ENCODE data around the gene GPR171. TPM values are rescaled to one million over a fixed set of nuclear protein-coding genes. Genes with fewer than 3 reads are reported as not detected.
"Not testable (repeated sequence)": the region's sequence is repeated elsewhere in the genome, so short reads cannot be mapped to it uniquely, and the experiment has no call there.

GPR171 gene
- total RNA-seq, 1 donor from 2014 or later = not detected

DNA sequence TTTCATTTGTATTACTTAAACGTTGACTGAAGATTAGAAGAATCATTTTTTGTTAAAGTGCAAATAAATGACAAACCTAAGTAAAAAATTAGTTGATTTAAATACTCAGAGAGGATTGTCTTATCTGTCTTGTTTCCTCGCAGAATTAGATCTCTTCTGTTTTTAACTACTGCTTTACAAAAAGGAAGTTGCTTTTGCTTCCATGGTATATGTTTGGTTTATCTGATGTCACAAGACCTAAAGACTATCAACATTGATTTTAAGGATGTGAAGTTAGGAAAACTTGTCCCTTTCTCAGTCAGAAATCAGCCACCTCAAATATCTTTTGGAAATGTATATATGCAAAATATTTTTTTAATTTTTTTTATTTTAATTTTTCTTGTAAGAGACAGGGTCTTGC is 28.7 kb downstream of the GPR171 start:
- DNase-seq = no peak

DNA sequence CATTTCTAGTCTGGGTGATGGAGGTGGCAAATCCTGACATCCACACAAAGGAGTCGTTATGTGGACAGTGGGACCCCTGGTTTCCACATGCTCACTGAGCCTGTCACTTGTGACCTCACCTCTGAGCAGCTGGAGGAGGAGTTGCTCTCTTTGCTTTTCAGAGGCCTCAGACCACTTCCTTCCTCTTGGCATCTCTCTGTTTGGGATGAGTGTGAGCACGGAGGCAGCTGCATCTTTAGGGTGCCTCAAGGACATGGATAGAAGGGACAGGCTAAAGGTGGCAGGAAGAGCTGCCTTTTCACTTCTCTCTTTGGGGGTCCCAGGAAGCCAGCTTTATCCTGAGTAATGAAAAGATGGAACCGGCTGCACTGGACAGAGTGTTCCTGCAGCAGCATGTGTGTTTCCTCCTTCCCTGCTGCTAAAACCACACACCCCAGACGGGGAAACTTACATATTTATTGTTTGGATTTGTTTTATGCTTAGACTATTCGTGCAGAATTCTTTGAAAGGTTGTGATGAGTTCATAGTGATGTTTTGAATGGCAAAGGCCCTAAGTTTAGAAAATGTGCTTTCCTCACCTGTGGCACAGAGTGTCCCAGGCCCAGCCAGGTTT is 31.8 kb downstream of the GPR171 start:
- DNase-seq = no peak

DNA sequence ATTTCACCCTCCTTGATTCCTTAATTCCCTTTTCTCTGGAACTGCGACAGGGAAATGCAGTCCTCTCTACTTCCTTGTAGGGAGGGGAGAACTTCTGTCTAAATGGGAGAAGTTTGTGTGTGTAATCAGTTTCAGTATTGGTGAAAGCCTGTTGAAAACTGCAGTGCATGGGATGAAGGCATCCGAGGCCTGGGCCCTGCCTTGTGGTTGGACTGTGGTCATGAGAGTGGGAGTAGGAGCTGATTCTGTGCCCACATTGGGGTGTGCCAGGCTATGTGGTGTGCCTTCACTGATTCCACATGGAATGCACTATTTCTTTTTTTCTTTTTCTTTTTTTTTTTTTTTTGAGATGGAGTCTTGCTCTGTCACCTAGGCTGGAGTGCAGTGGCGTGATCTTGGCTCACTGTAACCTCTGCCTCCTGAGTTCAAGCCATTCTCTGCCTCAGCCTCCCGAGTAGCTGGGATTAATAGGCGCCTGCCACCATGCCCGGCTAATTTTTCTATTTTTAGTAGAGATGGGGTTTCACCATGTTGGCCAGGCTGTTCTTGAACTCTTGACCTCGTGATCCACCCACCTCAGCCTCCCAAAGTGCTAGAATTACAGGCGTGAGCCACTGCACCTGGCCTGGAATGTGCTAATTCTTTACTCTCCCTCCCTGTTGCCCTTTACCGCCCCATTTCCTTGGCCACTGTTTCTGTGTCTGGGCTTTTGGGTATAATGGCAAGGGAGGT is 32.9 kb downstream of the GPR171 start:
- DNase-seq = not testable (repeated sequence)

DNA sequence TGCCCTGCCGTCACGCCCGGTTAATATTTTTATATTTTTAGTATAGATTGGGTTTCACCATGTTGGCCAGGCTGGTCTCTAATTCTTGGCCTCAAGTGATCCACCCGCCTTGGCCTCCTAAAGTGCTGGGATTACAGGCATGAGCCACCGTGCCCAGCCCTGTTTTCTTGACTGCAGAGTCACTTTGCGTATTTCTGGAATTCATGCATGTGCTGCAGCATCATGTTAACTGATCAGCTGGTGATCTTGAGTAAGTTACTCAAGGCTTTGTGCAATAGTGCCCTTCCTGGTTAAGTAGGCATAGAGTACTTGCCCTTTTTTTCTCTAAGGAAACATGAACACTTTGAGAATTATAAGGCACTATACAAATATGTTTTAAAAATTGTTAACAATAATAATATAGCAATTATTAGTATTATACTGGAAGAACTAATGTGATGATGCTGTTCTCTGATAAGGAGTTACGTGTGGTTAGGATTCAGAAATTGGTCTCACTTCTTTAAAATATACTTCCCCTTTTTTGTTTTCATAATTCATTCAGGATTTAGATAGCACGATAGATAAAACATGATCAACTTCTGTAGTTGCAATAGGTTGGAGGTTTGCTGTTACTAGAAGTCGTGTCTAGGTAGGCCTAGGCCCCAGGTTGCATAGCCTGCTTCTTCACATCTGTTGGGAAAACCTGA is 33.6 kb downstream of the GPR171 start:
- DNase-seq = no peak

DNA sequence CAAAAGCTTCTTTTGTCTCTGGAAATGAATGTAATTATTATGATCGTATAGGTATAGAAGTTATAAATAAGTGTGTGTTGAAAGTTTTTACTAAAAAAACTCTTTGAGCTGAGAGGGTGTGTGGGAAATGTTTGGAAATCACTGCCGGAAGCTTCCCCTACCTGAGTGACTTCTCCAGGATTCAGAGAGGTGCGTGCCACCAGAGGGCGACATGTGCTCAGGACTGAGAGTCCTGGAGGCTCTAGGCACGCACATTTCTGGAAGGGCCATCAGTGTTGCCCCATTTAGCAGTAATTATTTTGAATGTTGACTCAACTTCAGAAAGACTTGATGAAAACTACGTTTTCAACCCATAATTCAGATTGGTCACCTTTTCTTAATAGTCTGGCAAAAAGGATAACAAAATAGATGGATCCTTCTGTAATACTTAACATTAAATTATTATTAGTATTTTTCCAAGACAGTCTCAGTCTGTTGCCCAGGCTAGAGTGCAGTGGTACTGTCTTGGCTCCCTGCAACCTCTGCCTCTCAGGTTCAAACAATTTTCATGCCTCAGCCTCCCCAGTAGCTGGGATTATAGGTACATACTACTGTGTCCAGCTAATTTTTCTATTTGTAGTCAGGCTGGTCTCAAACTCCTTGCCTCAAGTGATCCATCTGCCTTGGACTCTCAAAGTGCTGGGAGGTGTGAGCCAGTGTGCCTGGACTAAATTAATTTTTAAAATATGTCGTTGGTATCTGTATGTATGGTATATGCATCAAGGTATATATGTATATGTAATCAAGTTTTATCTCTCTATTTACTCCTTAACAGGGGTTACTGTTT is 34.5 kb downstream of the GPR171 start:
- no peak for DNase-seq

DNA sequence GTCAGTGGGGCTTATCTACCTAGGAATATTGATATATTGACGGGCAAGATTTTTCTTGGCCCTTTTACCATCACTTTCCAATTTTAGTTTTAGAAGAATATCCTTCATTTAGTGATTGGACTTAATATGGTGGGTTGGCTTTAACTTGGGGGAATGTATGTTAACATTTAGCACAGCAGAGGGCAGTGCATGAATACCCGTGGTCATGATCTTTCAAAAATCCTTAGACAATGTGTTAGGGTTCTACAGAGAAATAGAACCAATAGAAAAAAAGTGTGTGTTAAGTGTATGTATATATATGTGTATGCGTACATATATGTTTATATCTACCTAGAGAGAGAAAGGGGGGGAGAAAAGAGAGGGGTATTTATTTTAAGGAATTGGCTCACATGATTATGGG is 36.9 kb downstream of the GPR171 start:
- no peak for DNase-seq

DNA sequence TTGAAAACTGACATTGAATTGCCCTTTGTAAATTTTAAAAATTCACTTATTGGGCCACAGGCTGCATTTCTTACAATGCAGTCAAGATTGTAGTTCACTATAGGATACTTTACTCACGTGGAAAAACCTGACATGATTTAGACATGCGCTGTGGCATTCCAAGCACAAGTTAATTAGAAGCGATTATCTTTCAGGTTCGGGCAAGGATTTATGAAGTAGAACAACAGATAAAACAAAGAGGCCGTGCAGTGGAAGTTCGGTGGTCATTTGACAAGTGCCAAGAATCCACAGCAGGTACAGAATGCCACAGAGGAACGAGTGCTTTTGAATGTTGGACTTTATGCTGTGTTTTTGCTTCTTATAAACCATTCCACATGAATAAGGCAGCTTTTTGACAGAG is 37.8 kb downstream of the GPR171 start:
- no peak for DNase-seq

DNA sequence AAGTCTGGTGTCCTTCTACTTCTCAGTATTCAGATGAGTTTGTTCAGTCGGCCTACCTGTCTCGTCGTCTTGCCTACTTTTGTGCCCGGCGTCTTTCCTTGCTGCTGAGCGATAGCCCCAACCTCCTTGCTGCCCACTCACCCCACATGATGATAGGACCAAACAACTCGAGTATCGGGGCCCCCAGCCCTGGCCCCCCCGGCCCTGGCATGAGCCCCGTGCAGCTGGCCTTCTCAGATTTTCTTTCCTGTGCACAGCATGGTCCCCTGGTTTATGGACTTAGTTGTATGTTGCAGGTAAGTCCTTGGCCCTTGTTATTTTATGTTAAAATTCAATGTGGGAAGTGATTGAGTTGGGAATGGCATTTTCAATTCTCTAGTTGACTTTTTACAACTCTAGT is 43.2 kb downstream of the GPR171 start:
- no peak for DNase-seq

DNA sequence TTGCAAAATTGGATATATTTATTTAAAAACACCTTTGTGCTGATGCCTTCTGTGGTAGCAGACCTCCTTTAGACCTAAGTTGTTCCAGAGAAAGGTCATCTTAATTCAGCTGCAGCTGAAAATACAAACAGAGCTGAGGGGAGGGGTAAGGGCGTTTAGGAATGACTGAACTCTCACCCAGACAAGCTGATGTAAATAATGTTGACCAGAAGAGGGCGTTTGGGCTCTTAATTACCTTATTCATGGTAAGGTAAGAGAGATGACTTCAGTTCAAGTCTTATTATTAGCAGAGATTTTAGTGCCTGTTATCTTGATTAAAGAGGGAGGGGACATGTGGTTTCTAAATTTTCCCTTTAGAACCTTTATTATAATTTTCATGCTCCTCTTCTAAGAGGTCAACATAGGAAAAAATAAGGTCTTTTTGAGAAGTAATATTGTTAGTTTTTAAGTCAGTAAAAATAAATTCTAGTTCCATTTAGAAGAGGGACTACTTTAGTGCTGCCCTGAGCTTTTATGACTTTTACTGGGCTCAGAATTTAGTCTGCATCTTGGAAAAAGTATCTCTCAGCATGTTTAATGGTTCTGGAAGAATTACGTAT is 46.3 kb downstream of the GPR171 start:
- DNase-seq = no peak

DNA sequence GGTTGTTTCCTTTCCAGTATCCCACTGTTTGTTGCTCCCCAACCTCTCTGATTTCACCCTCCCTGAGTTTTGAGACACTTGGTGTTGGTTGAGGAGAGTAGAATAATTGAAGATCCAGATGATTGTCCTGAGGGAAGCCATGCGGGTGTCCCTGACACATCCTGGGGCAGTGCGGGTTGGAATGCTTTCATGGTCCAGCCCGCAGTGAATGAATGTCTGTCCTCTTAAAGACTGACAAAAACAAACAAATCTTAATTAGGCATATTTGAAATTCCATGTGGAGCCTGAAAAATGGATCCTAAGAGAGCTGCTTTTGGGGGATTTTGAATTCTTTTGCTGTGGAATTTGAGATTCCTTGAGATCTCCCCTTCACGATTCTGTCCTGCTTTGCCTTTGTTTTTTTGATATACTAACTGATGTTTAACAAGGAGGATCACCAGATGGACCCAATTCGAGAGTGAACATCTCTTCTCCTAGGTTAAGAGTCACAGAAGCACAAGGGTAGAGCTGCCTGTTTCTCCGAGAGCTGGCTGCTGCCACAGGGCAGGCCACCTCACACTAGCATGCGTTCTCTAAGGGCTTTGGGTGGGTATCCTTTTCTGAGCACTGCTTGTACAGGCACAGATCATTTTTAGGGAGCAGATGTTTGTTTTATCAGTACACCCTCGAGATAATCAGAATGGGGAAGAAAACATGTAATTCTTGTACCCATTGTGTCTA is 47.4 kb downstream of the GPR171 start:
- no peak for DNase-seq

DNA sequence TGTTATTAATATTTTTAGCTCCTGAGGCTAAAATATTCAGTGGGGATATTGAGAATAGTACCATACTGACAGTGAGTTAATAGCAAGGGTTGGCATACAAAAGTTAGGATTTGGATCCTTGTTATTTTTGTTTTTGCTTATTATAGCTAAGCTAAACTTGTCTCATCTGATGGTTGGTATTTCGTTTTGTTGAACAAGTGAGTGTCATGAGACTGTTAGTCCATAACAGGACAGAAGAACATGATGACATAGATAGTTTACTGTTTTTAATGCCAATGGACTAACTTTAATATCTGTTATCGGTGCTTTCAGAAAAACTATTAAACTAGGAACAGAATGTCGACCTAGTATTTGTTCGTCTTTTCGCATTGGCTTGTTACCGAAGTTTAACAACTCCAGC is 48.5 kb downstream of the GPR171 start:
- no peak for DNase-seq

DNA sequence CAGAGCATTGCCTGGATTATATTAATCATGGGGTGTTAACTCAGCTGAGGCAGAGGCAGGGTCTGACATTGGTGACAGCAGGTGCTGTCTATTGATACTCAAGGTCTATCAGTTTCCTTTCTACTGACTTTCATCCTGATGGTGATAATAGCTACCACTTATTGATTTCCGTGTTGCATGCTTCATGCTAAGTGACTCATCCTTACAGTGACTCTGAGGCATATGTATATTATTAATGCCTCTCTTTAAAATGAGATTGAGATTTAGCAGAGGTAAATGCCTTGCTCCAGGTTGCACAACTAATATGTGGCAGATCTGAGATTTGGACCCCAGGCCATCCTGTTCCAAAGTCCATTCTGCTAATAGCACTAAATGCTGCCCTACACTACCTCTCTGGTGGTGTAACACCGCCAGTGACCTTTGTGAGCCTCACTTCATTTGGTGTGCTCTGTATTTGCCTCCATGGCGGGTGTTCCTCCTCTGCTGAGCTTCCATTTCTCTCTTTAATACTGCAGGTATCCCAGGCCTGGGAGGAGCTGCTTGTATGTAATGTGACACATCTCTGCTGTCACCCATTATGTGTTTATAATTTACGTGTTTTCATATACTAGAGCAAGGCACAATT is 50.4 kb downstream of the GPR171 start:
- no peak for DNase-seq

Small RNAs within 50 kb of the gene (small RNA-seq; reads per million reads assigned to genes)
- not detected for gene RNA5SP145

Other genes starting within 250 kb of the GPR171 start
- gene CLRN1, start 230.5 kb downstream of the GPR171 start, total RNA-seq = not detected
- gene MED12L, start 117.6 kb downstream of the GPR171 start, total RNA-seq = 6.1 TPM
- 0.78 TPM for gene P2RY14, start 75.3 kb upstream of the GPR171 start, total RNA-seq
- not detected for gene GPR87, start 113.6 kb upstream of the GPR171 start, total RNA-seq
- 3.6 TPM for gene P2RY13, start 126.3 kb upstream of the GPR171 start, total RNA-seq
- 49.8 TPM for gene P2RY12, start 181.5 kb upstream of the GPR171 start, total RNA-seq